HG02885 (cell line): Measurements from ENCODE around the gene PTPRK.

Experiments
- ATAC-seq: cut with Tn5 transposase; IDR thresholded peaks from one replicate; pipeline ENCODE4 v1.9.1; 2021; ENCODE audit warnings: mild to moderate bottlenecking; ENCODE audit not compliant: unreplicated experiment, poor library complexity

The PTPRK gene

DNA sequence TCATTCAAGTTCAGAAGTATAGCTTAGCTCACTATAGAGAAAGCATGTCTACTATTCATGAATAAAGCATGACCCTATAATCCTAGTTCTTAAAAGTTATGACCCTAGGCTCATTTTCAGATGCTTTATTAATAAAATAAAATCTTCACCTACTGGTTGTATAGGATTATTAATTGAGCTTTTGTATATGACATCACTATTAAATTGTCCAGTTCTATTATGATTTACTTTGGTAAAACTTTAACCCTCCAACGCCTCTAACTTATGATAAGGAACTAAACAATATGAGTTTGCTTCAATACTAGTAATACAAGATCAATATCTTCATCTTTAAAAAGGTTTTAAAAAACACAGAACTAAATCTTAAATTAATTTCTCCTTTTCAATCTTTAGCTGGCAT lies 356.1 kb downstream of the PTPRK start:
- no peak for ATAC-seq

DNA sequence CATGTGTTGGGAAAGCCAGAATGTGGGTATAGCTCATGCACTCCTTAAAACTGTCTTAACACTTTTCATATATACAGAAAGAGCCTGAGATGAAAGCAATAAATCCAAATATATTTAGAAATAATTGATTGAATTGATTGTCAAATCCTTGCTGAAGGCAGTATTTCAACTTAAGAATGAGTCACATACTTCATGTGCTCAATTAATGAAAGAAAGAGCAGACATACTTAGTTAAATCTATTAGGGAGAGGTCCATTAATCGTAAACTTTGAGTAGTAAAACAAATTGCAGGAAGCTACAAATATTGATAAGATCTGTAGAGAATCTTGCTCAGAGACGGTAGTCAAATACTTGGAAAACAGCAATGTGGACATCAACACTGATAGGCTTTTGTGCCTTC lies 358.0 kb downstream of the PTPRK start:
- ATAC-seq = no peak

DNA sequence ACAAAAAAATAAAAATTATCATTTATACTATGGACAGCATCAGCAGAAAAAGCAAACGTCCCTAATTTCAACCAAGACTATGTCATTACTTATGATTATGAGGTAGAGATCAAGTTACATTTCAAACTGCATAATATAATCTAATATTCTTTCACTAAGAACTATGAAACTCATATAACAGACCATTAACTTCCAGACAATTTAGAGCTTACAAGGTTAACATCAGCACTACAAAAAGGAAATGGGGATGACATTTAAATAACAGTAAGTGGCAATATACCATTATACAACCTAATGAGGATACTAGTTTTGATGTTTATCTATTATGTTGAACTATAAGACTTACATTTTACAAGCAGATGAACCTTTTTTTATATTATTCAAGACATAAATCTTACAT lies 358.6 kb downstream of the PTPRK start:
- no peak for ATAC-seq

DNA sequence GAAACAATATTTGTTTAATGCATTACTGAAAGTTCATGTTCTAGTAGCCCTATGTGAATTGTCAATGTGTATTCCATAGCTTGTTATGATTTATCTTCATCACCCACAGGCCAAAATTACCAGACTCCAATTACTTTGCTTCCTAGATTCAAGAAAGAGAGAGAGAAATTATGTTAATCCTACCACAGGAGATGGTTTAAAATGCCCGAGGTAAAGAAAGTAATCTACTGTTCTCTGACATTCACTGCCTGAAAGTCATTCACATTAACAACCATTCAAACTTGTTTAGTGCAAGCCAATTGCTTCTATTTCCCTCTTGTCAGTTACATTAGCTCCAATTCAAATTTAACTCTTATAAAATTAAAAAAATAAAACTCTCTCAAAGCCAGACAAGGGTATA lies 359.1 kb downstream of the PTPRK start:
- no peak for ATAC-seq

DNA sequence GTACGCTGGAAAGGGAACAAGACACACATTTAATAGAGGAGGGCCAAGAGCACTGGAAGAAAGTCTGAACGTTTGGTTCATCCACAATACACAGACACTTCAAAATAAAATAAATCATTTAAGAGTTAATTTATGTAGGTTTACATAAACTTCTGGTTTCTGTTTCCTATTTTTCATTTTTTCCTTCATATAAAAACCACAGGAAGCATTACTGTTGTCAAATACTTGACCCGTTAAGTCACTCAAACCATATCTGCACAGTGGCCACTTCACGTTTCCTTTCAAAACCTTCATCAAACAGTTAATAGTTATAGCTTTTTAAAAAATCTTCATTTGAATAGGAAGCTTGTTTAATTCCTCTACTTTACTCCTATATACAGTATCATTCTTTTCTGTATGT lies 361.9 kb downstream of the PTPRK start:
- no peak for ATAC-seq

DNA sequence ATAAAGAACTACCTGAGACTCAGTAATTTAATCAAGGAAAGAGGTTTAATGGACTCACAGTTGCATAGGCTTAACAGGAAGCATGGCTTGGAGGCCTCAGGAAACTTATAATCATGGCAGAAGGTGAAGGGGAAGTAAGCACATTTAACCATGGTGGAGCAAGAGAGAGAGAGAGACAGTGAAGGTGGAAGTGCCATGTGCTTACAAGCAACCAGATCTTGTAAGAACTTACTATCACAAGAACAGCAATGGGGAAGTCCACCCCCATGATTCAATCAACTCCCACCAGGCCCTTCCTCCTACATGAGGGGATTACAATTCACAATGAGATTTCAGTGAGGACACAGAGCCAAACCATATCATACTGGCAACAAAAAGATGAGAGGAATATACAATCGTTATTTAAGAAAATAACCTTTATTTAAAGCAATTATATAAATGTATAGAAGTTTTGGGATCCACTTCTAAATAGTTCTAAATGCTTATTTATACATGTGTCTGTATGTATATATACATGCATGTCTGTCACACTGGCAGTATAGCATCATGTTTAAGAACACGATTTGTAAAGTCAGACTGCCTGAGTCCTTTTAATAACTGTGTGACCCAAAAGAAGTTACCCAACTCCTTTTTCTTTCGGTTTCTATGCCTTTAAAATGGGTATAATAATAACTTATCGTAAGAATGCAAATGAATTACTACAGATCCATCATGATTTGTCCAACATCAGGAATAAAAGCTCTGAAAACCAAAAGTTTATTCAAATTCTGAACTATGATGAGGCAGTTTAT lies 363.9 kb downstream of the PTPRK start:
- no peak for ATAC-seq

DNA sequence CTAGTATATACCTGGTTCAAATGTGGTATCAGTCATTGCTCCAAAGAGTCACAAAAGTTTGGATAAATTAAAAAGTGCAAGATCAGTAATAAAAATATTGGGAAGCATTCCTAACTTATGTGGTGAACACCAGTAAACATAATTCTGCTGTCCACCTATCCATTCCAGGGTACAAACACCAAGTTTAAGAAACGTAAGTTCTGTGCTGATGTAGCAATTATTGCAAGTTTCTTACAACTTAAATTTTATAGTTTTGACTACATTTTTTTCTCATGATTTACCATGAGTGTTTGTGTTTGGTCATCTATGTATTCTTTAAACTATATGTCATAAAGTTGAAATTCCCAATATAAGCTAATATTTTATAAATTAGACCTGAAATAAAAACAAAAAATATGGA lies 364.6 kb downstream of the PTPRK start:
- no peak for ATAC-seq

DNA sequence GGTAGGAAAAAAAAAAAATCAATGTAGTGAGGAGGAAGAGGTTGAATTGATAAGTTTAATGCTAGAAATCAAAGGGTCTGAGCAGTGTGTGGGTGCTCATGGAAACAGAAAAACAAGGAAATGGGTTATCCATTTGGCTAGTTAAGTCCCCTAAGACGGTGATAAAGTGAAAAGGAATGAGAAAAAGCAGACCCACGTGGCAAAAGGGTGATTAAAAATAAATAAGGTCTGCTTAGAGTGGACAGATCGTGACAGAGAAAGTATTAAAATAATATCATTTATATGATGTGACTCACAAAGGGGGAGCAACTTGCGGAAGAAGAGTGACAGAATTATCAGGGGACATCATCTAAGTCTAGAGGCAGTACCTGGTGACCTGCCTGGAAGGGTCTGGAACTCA lies 367.8 kb downstream of the PTPRK start:
- ATAC-seq = no peak

DNA sequence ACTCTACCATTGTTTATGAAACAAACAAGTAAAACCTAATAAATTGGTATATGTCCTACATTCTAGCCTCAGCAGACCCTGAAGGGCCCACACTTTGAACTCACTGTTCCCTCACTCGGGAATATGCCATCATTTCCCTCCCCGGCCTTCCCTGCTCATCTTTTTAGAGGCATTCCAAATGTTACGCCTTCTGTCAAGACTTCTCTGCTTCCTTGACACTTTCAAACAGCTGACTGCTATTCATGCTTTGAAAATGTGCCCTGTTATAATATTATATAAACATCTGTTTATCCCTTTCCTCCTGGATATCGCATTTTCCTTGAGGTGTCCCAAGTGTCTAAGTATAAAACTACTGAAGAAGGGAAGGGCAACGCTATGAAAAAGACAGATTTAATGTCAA lies 370.0 kb downstream of the PTPRK start:
- ATAC-seq = no peak

DNA sequence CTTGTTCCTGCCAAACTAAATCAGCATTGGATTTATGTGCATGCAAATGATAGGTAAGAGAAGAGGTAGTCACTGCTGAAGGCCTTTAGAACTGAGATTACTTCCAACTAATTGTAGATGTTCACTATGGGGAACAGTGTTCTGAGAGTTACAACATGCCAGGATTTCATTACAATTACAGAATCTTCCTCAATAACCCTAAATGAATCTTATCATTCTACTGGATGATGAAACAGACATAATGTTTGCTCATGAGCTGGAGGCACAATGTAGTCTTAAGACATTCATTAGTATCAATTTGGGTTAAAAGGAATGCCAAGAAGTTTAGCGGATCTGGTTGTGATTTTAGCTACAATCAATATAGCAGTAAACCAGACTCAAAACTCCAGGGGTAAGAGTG lies 370.6 kb downstream of the PTPRK start:
- ATAC-seq = no peak

DNA sequence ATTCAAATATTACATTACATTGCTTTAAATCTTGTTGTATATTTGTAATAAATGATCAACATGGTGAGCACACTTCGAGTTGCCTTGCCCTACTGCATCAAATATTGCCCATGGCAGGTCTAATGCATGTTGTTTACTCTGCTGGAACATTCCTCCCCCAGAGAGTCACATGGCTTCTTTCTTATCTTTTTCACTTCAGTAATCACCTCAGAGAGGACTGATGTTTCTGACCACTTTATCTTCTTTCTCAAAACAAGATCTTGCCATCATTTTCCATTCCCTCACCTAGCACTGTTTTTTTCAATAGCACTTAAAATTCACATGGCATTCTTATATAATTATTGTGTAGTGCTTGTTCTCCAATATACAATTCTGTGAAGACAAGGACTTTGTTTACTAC lies 376.1 kb downstream of the PTPRK start:
- ATAC-seq = peak; percentile 48

DNA sequence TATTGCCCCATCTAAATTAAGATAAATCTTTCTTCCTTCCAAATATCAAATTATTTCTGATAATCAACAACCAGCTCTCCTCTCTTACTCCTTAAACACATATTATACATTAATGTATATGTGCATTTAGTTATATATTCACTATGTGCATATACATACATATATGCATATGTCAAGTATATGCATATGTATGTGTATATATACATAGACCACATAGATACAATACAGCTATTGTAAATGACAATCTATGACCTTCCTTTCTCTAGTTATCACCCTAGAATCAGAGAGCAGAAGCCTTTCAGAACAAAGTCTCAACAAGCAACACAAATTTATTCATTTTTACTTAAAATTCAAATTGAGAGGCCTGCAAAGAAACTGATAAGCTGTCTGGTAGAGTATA lies 378.5 kb downstream of the PTPRK start:
- no peak for ATAC-seq

DNA sequence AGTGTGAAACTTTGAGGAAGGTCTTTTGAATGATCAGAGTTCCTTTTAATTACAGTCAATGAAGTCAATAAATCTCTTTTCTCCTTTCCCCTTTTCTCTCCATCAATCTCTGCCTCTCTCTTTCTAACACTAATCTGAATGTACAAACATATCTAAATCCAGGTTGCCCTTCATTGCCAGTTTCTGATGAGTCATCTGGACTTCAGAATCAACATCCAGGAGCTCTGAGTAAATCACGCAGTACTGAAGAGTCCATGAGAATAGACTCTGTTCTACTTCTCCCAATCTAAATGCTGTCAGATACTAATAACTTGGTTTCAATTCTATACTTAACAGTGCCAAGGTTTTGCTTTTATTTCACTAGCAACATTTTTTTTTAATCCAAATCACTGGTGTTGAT lies 380.9 kb downstream of the PTPRK start:
- no peak for ATAC-seq

DNA sequence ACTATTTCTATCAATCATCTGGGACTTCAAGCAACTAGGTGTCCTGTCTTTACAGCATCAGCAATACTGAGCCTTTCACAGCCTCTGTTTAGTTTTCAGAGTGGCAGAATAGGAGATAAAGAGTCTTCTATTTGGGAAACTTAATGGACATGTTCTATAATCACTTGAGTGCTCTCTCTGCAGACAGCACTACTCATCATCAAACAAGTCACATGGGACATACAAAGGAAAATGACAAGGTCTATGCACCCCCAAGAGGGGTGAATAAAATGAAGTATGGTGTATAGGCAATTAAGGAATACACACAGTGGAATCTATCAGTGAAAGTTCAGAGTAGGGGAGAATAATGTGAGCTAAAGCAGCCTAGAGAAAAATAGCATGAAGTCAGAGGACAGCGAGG lies 381.7 kb downstream of the PTPRK start:
- ATAC-seq = no peak

DNA sequence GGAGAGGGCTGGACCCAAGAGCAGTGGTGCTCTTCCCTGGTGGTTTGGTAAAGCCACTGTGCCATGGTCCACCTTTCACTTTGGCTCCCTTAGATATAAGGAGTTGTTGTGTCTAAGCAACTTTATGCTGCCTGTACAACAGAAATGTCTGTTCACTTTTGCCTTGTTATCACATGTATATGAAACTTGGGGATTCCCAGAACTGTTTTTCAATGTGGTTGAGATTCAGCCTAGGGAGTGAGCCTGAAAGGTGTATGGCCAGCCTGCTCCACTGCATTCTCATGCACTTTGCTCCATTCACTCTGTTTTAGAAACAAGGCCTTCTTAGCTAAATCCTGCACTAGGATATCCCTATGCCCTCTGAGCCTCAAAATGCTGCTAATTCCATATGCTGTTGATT lies 385.1 kb downstream of the PTPRK start:
- ATAC-seq = peak; percentile 46

DNA sequence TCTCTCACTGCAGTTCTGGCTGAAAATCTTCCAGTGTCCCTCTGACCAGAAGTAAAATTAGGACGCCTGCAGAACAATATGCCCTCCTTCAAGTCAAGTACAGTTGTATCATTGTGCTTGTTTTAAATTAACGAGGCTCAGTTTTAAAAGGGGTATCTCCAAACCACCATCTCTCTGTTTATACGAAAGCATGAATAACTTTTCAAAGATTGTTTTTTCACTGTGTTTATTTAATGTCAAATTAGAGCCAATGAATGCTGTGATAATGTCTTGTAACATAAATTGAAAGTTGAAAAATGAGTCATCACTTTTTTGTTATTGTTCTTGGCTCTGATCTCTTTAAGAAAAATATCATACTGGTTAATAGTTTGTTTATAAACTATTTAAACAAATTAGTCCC lies 388.8 kb downstream of the PTPRK start:
- ATAC-seq = no peak

DNA sequence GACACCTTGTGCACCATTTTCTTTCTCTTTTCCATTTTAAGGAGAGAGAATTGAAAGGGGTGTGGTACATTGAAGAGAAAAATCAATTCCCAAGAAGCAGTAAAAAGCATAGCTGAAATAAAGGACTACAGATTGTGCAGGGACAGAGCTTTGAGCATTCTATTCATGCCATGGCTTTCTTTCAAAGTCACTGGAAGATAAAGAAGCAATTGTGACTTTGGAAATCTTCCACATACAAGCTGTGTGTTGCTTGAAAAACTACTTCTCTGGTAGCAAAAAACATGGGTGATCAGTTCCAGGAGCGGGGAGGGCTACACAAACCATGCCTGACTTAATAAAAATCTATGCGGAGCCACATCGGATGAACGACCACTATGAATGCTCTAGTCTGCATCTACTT lies 389.4 kb downstream of the PTPRK start:
- ATAC-seq = no peak

DNA sequence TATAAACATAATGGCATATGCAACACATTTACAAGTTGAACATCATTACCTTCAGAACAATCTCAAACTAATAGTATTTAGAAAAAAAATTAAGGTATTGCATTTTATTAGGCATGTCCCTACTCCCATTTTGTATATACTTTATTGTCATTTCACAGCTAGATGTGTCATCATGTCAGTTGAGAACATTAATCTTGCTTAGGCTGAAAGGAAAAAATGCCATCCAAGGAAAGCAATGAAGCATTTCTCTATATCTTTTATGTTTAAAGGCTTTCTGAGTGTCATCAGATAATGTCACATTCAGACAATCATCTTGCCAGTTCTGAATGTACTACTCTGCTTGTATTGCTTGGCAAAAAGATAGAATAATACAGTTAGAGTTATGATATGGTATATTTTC lies 390.7 kb downstream of the PTPRK start:
- ATAC-seq = no peak

DNA sequence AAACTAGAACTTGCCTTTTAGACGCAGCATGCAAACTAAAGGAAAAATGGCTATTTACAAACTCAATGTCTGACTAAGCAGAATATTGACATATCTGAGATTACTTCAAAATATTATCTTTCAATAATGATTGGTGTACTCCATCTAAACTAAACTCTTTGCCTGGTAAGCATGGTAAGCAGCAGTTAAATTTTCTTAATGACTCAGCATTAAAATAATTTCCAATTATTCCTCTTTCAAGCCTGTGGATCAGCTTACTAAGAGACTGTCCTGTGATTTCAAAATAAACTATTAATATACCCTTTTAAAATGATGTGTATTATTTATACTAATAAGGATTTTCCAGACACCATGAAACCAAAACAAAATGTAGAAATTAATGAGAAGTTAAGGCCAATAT lies 392.7 kb downstream of the PTPRK start:
- no peak for ATAC-seq

DNA sequence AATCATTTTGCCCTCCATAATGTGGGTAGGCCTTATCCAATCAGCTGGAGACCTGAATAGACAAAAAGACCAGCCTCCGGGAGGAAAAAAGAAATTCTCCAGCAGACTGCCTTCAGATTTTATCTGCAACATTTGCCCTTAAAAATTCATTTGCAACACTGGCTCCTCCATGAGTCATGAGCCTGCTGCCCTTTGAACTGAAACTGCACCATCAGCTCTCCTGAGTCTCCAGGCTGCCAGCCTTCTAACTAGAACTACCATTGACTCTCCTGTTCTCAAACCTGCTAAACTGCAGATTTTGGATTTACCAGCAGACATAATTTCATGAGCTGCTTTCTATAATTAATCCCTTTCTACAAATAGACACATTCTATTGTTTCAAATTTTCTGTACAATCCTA lies 395.7 kb downstream of the PTPRK start:
- ATAC-seq = no peak

DNA sequence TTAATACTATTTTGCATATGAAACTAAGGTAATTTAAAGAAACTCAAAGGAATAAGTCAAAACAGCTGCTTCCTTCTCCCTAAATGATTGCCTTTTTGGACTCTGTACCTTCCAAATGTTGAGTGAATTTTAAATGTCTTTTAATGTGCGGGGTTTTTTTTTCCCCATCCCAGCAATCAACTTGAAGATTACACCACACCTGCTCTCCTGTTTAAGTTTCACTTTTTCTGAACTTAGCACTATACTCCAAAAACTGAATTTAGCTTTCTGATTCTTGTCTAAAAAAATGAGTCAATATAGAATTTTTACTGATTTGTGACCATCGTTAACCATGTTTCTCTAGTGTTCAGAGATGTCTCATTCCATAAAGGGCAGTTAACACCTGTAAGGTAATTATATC lies 398.8 kb downstream of the PTPRK start:
- ATAC-seq = no peak

DNA sequence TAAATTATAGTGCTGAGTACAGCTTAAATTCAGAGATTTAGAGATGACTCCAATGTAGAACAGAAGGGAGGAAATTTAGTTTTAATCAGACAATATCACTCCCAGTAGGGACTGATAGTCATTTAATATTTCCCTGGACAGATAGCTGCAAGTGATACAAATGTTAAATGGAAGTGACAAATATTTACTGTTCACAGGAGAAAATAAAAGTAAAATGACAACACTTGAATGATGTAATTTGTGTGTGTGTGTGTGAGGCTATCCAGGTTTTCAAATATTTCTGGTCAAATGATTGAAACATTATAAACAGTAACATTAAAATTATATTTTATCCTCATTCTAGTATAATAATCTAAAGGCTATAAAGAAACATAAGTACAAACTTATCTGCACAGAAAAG lies 399.2 kb downstream of the PTPRK start:
- no peak for ATAC-seq

DNA sequence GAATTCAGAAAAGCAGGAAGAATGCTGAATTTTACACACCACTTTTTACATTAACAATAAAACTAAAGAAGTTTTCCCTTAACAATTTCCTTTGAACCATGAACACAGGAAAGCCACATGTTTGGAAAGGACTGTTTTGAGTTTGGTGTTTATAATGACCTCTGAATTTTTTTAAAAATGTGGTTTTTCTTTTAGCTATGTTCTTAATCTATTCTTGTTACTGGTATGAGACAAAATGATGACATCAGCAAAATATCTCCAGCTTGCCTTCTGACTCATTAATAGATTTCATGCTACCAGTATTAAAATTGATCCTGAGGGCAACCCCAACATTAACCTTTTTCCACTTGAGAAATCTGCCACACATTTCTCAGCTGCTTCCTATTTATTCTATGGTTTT lies 402.0 kb downstream of the PTPRK start:
- no peak for ATAC-seq
